ENCODE data around the gene LFNG. TPM values are rescaled to one million over a fixed set of nuclear protein-coding genes. Genes with fewer than 3 reads are reported as not detected.

The LFNG gene
- total and polyA plus RNA-seq, 2 of the 13 experiments (the other 11 are each of a cell fraction or from before 2014, with no cell fraction given), result 0.44 to 1.5 TPM

DNA sequence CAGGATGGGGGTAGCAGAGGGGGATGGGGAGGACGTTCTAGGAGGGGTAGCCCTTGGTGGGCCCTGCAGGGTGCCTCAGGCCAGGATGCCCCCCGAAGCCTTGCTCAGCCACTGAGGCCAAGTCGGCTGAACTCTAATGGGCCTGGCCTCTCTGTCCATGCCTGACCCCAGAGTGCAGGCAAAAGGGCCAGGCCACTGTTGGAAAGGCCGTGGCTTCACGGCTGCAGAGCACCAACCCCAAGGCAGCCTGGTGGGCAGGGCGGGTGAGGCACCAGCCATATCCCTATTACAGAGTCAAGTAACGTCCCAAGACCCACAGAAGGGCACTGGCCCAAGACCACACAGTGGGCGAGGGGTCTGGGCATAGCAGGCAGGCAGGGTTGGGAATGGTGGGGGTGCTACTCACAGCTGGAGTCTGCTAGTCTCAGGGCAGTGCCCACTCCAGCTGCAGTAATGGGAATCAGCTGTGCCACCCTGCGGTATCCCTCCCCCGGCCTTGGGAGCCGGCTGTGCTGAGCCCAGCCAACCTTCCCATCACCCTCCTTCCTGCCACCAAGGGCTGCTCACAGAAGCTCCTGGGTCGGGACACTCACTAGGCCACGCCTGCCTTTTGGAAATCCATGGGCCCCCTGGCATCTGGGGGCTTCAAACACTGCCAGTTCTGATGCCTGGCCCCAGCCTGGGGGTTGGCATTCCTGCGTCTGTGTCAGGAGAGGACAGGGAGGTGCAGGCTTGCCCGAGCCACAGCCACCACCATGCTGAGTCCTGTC is 4.0 kb upstream of the LFNG start:
- no TSS peak for BruUV-seq (replicated peaks)
- CTCF ChIA-PET (ENCODE audit: low intra/inter-chr PET ratio, low total read pairs), result no interaction called here

DNA sequence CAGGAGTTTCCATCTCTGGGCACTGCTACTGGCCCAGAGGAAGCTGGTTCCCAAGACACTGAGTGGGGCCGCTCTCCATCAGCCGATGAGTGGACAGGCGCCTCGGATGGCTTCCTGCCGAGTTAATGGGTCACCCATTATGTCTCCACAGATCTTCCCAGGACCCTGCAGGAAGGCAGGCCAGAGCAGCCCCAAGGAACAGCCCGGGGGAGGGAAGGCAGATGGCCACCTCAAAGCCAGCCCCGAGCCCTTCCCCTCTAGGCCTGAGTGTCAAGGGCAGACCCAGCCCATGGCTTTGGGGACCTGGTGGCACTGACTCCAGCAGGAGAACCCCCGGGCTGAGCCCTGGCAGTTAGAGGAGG is 3.4 kb upstream of the LFNG start:
- H3K4me3 ChIP-seq (replicated peaks in 1 of 3; ENCODE audit: insufficient read depth in 1 of 3, low read depth in 2 of 3, low read length in 3 of 3), result no peak overlapping the region; a peak in 1 of 6 replicates
- no peak overlapping the region for H3K9ac ChIP-seq (ENCODE audit: insufficient read depth, low read depth, low read length)
- H2AFZ ChIP-seq (ENCODE audit: low read length), result no peak overlapping the region
- no peak; the same call in 1 of the 3 replicates for ATAC-seq
- no peaks in the 10 kb centered on the region for H4K20me1 ChIP-seq (ENCODE audit: insufficient read depth, low read length)
- intact Hi-C loops (cut with micrococcal nuclease; ENCODE audit: unreplicated experiment) (no loop called here), in situ Hi-C loops (cut with HindIII; ENCODE audit: extremely low pct_ligation_motif_present, low pct_unique_long_range_greater_than_20kb) (no loop called here)
- no peak for DNase-seq (ENCODE audit: low spot score)
- no TSS peak for BruUV-seq (replicated peaks)
- CTCF ChIA-PET (ENCODE audit: low intra/inter-chr PET ratio, low total read pairs), result no interaction called here
- H3K9me3 ChIP-seq (ENCODE audit: low read length), result no peaks in the 10 kb centered on the region
- FAIRE-seq, result no peak
- no peaks in the 10 kb centered on the region for H3K36me3 ChIP-seq (replicated peaks in 1 of 2; ENCODE audit: control insufficient read depth in 1 of 2, insufficient read depth in 2 of 2, low read length in 2 of 2)
- peaks cover 6 to 75% of the 10 kb centered on the region in 2 experiments for H3K27me3 ChIP-seq (ENCODE audit: control insufficient read depth in 1 of 2, insufficient read depth in 2 of 2, low read length in 2 of 2)
- no peak overlapping the region for H3K27ac ChIP-seq (ENCODE audit: extremely low read length, insufficient read depth, low read length)
- H3K79me2 ChIP-seq (ENCODE audit: insufficient read depth, low read length), result no peaks in the 10 kb centered on the region
- H3K4me1 ChIP-seq (ENCODE audit: insufficient read depth, low read length), result peaks cover 67% of the 10 kb centered on the region
- POLR2A ChIA-PET, result no interaction called here
- H3K4me2 ChIP-seq (ENCODE audit: low read depth, low read length), result peak overlapping the region; percentile 16; the same call in 1 of the 2 replicates
- 16% methylated on average over 3 of the region's 8 CpGs for WGBS (ENCODE audit: low lambda C conversion rate)
- TF ChIP-seq NCOA2 (CRISPR knock-in tag; IDR thresholded peaks at IDR 0.05), result no peak
- no peak for TF ChIP-seq KLF15 (CRISPR knock-in tag; IDR thresholded peaks at IDR 0.05; ENCODE audit: borderline replicate concordance)
- TF ChIP-seq ZNF10 (CRISPR knock-in tag; IDR thresholded peaks at IDR 0.05; ENCODE audit: borderline replicate concordance, low read depth), result no peak
- TF ChIP-seq ZSCAN30 (CRISPR knock-in tag; IDR thresholded peaks at IDR 0.05), result no peak
- TF ChIP-seq ZNF782 (CRISPR knock-in tag; IDR thresholded peaks at IDR 0.05; ENCODE audit: borderline replicate concordance), result no peak
- no peak for TF ChIP-seq REXO4 (CRISPR knock-in tag; IDR thresholded peaks at IDR 0.05; ENCODE audit: borderline replicate concordance)
- TF ChIP-seq RFXAP (CRISPR knock-in tag; IDR thresholded peaks at IDR 0.05; ENCODE audit: borderline replicate concordance), result no peak
- TF ChIP-seq, protein P1, sequence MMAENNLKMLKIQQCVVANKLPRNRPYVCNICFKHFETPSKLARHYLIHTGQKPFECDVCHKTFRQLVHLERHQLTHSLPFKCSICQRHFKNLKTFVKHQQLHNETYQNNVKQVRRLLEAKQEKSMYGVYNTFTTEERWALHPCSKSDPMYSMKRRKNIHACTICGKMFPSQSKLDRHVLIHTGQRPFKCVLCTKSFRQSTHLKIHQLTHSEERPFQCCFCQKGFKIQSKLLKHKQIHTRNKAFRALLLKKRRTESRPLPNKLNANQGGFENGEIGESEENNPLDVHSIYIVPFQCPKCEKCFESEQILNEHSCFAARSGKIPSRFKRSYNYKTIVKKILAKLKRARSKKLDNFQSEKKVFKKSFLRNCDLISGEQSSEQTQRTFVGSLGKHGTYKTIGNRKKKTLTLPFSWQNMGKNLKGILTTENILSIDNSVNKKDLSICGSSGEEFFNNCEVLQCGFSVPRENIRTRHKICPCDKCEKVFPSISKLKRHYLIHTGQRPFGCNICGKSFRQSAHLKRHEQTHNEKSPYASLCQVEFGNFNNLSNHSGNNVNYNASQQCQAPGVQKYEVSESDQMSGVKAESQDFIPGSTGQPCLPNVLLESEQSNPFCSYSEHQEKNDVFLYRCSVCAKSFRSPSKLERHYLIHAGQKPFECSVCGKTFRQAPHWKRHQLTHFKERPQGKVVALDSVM (CRISPR knock-in tag; IDR thresholded peaks at IDR 0.05), result no peak
- TF ChIP-seq, protein P2, sequence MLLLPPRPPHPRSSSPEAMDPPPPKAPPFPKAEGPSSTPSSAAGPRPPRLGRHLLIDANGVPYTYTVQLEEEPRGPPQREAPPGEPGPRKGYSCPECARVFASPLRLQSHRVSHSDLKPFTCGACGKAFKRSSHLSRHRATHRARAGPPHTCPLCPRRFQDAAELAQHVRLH (CRISPR knock-in tag; IDR thresholded peaks at IDR 0.05; ENCODE audit: borderline replicate concordance, low read depth), result no peak
- TF ChIP-seq, protein P3, sequence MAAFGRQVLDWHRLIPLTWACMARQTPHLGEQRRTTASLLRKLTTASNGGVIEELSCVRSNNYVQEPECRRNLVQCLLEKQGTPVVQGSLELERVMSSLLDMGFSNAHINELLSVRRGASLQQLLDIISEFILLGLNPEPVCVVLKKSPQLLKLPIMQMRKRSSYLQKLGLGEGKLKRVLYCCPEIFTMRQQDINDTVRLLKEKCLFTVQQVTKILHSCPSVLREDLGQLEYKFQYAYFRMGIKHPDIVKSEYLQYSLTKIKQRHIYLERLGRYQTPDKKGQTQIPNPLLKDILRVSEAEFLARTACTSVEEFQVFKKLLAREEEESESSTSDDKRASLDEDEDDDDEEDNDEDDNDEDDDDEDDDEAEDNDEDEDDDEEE (CRISPR knock-in tag; IDR thresholded peaks at IDR 0.05), result no peak
- no peak for TF ChIP-seq CHD4 (IDR thresholded peaks at IDR 0.05; ENCODE audit: borderline replicate concordance, low read length)

More for the DNA sequence above, 4.0 kb upstream of the LFNG start:
- WGBS (ENCODE audit: low lambda C conversion rate), result 33% methylated on average over 3 of the region's 15 CpGs
- Histone ChIP-seq H3K9ac (ENCODE audit: insufficient read depth, low read depth, low read length) (no peak overlapping the region), H3K9me3 (ENCODE audit: low read length) (no peaks in the 10 kb centered on the region), H3K36me3 (replicated peaks in 1 of 2; ENCODE audit: control insufficient read depth in 1 of 2, insufficient read depth in 2 of 2, low read length in 2 of 2) (no peaks in the 10 kb centered on the region), H3K27ac (ENCODE audit: extremely low read length, insufficient read depth, low read length) (no peak overlapping the region), H2AFZ (ENCODE audit: low read length) (no peak overlapping the region), H3K4me2 (ENCODE audit: low read depth, low read length) (no peak overlapping the region; the same call in 1 of the 2 replicates), H4K20me1 (ENCODE audit: insufficient read depth, low read length) (no peaks in the 10 kb centered on the region), H3K4me3 (replicated peaks in 1 of 3; ENCODE audit: insufficient read depth in 1 of 3, low read depth in 2 of 3, low read length in 3 of 3) (no peak overlapping the region), H3K79me2 (ENCODE audit: insufficient read depth, low read length) (no peaks in the 10 kb centered on the region), H3K4me1 (ENCODE audit: insufficient read depth, low read length) (peaks cover 68% of the 10 kb centered on the region), H3K27me3 (ENCODE audit: control insufficient read depth in 1 of 2, insufficient read depth in 2 of 2, low read length in 2 of 2) (peaks cover 6 to 76% of the 10 kb centered on the region in 2 experiments)
- POLR2A ChIA-PET, result no interaction called here
- FAIRE-seq (no peak), ATAC-seq (no peak), DNase-seq (ENCODE audit: low spot score) (no peak)
- intact Hi-C loops (cut with micrococcal nuclease; ENCODE audit: unreplicated experiment), result no loop called here
- in situ Hi-C loops (cut with HindIII; ENCODE audit: extremely low pct_ligation_motif_present, low pct_unique_long_range_greater_than_20kb), result no loop called here
- TF ChIP-seq, protein P4, sequence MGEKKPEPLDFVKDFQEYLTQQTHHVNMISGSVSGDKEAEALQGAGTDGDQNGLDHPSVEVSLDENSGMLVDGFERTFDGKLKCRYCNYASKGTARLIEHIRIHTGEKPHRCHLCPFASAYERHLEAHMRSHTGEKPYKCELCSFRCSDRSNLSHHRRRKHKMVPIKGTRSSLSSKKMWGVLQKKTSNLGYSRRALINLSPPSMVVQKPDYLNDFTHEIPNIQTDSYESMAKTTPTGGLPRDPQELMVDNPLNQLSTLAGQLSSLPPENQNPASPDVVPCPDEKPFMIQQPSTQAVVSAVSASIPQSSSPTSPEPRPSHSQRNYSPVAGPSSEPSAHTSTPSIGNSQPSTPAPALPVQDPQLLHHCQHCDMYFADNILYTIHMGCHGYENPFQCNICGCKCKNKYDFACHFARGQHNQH (CRISPR knock-in tag; IDR thresholded peaks at IDR 0.05), result no peak
- peak; percentile 43; the same call in 1 of the 2 replicates for TF ChIP-seq ZNF331 (CRISPR knock-in tag; IDR thresholded peaks at IDR 0.05)

All from HepG2 (cell line).